Fibroblast of skin of abdomen (primary cell): ENCODE measurements around the gene PSAPL1.
"Not testable (repeated sequence)": the region's sequence is repeated elsewhere in the genome, so short reads cannot be mapped to it uniquely, and the experiment has no call there.

Experiments used
- DNase-seq: peaks from one replicate; pipeline ENCODE4 v3.0.0-alpha.2; 2013

PSAPL1 gene

GRCh38 chr4:7458066-7458425, 23.3 kb upstream of the PSAPL1 start:
- DNase-seq = no peak

- DNase-seq = no peak
These were observed 22.7 kb upstream of the PSAPL1 start for GRCh38 chr4:7457201-7458065.

- not testable (repeated sequence) for DNase-seq
These were observed 18.1 kb upstream of the PSAPL1 start for GRCh38 chr4:7452802-7453201.

GRCh38 chr4:7451800-7452199, 17.1 kb upstream of the PSAPL1 start:
- no peak for DNase-seq

GRCh38 chr4:7451434-7451789, 16.7 kb upstream of the PSAPL1 start:
- no peak for DNase-seq

- no peak for DNase-seq
These were observed 16.2 kb upstream of the PSAPL1 start for GRCh38 chr4:7450775-7451433.

- DNase-seq = no peak
These were observed 13.3 kb upstream of the PSAPL1 start for GRCh38 chr4:7448036-7448435.

- no peak for DNase-seq
These were observed 12.5 kb upstream of the PSAPL1 start for GRCh38 chr4:7447236-7447635.

GRCh38 chr4:7444731-7445130, 10.0 kb upstream of the PSAPL1 start:
- DNase-seq = no peak

- no peak for DNase-seq
These were observed 9.6 kb upstream of the PSAPL1 start for GRCh38 chr4:7444314-7444713.

- no peak for DNase-seq
These were observed 7.9 kb upstream of the PSAPL1 start for GRCh38 chr4:7442574-7443162.

GRCh38 chr4:7441201-7441600, 6.5 kb upstream of the PSAPL1 start:
- no peak for DNase-seq

- no peak for DNase-seq
These were observed 5.0 kb upstream of the PSAPL1 start for GRCh38 chr4:7439699-7440098.

GRCh38 chr4:7436256-7436655, 1.5 kb upstream of the PSAPL1 start:
- DNase-seq = no peak

GRCh38 chr4:7435471-7436061, 836 bp upstream of the PSAPL1 start:
- DNase-seq = no peak

GRCh38 chr4:7434141-7434765, 477 bp downstream of the PSAPL1 start:
- DNase-seq = no peak

GRCh38 chr4:7433376-7434140, 1.2 kb downstream of the PSAPL1 start:
- no peak for DNase-seq

- DNase-seq = no peak
These were observed 2.0 kb downstream of the PSAPL1 start for GRCh38 chr4:7432531-7433375.

- no peak for DNase-seq
These were observed 2.8 kb downstream of the PSAPL1 start for GRCh38 chr4:7431696-7432530.

GRCh38 chr4:7430965-7431695, 3.6 kb downstream of the PSAPL1 start:
- DNase-seq = no peak
